GM10266 (cell line): ENCODE measurements around the gene FOXJ3.

ENCODE experiments used
- DNase-seq: peaks from one replicate; pipeline ENCODE4 v3.0.0; 2012; ENCODE audit errors: extremely low spot score
- TF ChIP-seq, protein P1 (sequence below): IDR thresholded peaks from 2 replicates; pipeline ENCODE4 v1.5.1; 2012; ENCODE audit warnings: mild to moderate bottlenecking, low read depth; ENCODE audit not compliant: control insufficient read depth, insufficient read depth; ENCODE audit errors: missing control alignments

The FOXJ3 gene

DNA sequence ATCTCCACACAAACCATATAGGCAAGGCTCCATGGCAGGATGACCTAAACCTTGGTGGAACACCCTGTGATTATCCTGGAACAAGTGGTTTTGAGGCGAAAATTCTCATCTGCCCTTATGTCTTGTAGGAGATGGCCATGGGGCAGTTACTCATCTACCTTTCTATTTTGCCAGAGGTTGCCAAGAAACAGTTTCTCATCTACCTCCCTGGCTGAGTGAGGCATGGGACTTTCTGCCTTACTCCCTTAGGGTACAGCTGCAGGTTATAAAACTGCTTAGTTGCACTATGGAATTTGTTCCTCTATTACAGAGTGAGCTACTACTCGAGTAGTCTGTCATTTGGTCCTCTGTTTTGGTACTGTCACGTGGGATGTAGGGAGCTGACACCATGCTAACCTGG is 139.2 kb downstream of the FOXJ3 start:
- no peak for DNase-seq

DNA sequence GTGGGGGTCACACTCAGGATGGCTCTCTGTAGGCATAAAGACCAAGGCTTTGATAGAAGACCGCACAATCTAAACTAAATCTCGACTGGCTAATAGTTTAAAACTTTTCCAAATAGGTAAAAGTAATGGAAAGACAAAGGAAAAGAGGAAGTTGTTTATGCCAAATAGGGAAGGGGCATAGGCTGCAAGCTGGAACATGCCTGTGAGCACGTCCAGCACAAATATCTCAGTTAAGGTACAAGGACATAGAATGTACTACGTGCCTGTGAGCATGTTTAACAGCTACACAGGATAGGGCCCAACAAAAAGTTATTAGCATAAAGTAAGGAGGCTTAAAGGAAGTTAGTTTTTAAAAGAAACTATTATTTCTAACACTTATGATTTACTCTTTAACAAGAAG is 142.9 kb downstream of the FOXJ3 start:
- TF ChIP-seq, protein P1, sequence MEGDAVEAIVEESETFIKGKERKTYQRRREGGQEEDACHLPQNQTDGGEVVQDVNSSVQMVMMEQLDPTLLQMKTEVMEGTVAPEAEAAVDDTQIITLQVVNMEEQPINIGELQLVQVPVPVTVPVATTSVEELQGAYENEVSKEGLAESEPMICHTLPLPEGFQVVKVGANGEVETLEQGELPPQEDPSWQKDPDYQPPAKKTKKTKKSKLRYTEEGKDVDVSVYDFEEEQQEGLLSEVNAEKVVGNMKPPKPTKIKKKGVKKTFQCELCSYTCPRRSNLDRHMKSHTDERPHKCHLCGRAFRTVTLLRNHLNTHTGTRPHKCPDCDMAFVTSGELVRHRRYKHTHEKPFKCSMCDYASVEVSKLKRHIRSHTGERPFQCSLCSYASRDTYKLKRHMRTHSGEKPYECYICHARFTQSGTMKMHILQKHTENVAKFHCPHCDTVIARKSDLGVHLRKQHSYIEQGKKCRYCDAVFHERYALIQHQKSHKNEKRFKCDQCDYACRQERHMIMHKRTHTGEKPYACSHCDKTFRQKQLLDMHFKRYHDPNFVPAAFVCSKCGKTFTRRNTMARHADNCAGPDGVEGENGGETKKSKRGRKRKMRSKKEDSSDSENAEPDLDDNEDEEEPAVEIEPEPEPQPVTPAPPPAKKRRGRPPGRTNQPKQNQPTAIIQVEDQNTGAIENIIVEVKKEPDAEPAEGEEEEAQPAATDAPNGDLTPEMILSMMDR, result no peak
- DNase-seq, result no peak

More for the DNA sequence above, 139.2 kb downstream of the FOXJ3 start:
- TF ChIP-seq, protein P1, result no peak

DNA sequence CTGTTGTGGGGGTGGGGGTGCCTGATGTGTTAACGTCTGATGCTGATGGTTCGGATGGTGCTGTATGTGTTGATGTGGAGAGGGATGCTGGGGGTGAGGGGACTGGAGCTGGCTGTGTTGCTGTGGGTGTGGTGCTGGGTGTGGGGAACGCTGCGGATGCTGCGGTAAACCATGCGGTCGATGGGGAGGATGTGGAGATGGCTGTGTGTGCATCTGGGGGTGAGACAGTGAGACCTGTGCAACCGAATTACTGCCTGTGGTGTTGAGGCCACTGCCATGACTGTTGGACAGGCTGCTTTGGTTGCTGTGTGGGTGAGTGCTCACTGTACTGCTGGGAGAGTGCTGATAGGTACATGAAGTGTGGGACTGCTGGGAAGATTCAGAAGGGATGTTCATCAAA is 143.7 kb downstream of the FOXJ3 start:
- DNase-seq, result no peak
- TF ChIP-seq, protein P1, result no peak

DNA sequence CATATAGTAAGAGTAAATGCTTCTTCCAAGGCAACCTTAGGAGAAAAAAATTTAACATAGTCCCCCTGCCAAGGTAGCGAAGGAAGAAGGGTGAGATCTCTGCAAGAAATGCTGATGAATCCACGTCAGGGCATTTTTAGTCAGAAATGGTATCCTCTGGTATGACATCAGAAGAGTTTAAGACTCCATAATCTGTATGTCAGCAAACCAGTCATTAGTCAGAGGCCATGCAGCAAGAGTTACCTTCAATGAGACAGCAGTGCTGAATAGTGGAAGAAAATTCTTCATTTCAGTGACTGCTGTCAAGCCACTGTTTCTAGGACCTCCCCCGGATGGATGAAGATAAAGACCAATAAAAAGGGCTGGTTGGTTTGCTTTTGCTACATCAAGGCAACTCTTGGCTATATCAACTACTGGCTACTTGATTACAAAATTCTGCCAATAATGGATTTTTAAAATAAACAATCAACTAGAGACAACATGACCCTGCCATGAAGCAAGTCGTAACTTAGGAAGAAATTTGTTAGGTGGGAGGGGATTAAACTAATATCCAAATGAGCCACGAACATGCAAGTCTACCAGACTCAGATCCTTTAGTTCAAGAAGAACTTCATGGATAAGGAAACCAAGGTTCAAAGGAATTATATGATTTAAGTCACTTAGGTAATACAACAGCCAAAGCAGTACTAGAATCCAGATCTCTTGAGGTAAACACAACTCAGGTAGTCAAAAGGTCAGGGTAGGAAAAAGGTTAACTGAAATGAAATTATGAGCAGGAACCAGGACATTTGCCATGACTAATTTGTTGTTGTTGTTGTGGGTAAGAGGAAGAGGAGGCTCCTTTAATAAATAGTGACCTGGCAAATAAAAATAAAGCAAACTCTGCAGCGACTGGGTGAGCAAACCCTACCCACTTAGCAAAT is 144.8 kb downstream of the FOXJ3 start:
- TF ChIP-seq, protein P1, result no peak
- DNase-seq, result no peak

DNA sequence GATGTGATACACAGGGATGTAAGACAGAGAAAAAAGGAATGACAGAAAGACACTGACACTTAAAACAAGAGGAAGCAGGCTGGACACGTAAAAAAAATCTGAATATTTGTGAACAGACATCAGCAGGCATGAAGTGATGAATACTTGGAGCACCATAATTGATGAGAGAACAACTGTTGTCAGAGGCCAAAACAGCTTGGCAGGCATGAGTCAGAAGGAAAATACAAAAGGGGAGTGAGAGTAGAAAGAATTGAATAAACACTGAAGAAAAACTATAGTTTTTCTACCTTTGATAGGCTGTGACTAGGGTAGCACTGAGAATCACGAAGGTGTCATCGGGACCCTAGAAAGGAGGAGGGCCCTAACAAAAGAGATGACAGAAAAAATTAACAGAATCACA is 148.9 kb downstream of the FOXJ3 start:
- no peak for DNase-seq
- TF ChIP-seq, protein P1, result no peak

DNA sequence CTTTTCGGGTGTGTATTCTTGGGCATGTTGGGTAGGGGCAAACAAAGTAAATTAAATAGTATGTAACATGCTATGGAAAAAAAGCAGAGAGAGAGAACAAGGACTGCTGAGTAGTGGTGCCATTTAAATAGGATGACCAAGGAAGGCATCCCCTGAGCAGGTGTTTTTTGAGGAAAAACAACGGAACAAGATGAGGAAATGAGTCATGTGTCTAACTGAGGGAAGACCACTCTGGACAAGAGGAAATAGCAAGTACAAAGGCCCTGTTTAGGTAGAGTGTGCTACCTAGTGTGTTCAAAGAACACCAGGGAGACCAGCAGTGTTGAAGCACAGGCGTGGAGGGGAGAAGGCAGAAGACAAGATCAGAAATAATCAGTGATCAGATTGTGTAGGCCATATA is 150.4 kb downstream of the FOXJ3 start:
- TF ChIP-seq, protein P1, result no peak
- no peak for DNase-seq

DNA sequence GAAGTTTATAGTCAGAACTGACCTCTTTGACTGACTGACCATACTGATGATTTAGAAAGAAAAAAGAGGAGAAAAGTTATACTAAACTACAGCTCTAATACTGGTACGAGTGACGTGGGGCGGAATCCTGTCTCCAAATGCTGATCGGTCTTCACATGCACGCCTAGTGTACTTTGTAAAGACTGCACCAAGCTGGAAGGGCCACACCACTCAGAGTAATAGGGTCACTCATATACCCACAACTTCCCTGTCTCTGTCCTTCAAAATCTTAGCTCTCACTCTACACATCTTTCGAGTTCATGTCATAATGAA is 151.1 kb downstream of the FOXJ3 start:
- TF ChIP-seq, protein P1, result no peak
- no peak for DNase-seq
